GM18873 (cell line): Measurements from ENCODE around the gene ADM2.

ENCODE experiments used
- ATAC-seq: cut with Tn5 transposase; IDR thresholded peaks from one replicate; pipeline ENCODE4 v1.9.1; 2021; ENCODE audit warnings: mild to moderate bottlenecking, moderate library complexity, moderate number of reproducible peaks; ENCODE audit not compliant: unreplicated experiment, low FRiP score

Gene ADM2

DNA sequence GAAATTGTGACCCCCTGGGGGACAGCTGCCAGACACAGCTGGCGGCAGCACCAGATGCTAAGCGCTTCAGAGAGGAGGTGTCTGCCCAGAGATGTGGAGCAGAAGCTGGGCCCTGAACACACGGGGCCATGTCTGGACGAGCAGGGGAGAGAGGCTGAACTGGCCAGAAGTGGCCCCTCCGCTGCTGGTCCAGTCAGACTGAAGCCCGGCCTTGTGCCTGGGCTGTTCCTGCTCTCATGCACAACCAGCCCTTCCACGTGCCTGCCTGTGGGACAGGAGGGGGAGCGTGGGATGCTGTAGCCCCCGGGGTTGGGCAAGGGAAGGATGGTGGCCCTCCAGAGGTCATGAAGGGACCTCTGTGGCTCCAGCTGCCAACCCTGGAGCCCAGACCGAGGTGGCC, 1.8 kb downstream of the ADM2 start:
- ATAC-seq = no peak

DNA sequence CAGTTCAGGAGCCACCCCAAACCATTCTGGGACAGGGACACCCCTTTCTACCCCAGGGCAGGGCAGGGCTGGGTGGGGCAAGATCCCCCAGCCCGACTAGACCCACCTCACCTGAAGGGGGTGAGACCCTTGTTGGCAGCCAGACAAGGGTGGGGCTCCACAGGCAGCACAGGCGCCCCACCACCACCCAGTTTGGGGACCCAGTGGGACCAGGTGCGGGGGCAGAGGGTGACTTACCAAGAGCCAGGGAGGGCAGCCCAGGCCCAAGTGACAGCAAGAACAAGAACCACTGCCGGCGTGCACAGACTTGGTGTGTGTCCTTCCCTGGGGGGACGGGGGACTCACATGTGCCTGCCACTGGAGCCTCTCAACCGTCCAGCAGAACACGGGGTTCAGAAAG, 2.2 kb downstream of the ADM2 start:
- no peak for ATAC-seq

DNA sequence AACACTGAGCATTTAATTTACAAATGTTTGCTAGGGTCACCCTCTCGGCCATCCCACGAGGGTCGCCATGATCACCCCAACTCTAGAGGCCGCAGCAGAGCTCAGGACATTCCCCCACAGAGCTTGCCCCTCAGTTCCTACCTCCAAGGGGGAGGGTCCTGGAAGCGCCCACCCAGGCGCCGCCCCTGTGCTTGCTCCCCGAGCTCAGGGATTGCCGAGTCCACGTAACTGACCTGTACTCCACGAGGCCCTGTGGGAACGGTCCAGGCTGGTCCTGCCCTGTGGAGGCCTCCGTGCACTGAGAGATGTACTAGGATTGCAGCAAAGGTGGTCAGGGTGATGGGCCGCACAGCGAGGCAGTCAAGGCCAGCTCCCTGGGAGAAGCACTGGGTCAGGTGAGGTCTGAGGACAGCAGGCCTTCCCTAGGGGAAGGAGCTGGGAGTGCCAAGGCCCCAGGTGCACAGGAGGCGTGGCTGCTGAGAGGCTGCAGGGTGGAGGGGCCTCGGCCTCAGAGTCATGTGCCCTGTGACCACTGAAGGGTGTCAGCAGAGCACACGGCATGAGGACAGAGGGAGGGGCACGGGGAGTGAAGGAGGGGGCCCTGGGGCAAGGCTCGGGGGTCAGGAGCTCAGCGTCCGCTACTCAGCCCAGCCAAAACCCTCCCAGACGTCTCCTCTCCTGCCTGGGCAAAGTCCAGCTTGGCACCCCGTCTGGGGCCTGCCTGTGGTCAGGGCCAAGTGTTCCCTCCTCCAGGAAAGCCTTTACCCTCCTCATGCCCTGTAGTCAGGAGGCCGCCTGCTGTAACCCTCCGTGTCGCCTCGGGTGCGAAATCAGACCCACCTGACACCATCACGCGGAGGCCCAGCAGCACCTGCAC, 2.9 kb downstream of the ADM2 start:
- no peak for ATAC-seq

DNA sequence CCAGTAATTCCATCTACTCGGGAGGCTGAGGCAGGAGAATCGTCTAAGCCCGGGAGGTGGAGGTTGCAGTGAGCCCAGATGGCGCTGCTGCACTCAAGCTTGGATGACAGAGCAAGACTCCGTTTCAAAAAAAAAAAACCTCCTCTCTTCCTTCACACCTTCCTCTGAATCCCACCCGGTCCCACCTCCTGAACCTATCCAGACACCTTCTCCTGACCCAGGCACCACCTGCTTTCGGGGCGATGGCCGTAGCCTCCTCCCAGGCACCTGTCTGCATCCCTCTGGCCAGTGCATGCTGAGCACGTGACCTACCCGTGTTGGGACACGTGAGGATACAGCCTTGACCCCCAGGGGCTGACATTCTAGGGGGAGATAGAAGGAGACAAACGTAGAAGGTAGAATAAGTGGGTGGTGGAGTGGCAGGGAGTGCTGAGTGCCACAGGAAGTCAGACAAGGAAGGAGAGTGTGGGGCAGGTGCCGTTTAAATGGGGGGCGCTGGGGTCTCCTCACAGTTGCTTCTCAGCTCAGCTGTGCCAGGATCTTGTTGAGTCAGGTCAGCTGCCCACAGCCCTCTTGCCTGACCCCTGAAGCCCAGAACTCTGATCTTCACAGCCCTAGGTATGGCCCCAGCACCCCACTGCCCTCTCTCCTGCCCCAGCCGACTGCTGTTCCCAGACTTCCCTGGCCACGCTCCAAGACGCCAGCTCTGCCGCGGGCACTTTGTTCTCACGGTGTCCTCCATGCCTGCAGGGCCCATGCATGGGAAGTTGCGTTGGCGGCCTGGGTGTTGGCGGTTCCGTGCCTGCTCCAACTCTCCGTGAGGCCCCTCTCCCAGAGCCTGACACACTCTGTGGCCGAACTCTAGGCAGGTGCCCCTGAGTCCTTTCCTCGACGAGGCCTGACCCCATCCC, 4.1 kb downstream of the ADM2 start:
- ATAC-seq = no peak

DNA sequence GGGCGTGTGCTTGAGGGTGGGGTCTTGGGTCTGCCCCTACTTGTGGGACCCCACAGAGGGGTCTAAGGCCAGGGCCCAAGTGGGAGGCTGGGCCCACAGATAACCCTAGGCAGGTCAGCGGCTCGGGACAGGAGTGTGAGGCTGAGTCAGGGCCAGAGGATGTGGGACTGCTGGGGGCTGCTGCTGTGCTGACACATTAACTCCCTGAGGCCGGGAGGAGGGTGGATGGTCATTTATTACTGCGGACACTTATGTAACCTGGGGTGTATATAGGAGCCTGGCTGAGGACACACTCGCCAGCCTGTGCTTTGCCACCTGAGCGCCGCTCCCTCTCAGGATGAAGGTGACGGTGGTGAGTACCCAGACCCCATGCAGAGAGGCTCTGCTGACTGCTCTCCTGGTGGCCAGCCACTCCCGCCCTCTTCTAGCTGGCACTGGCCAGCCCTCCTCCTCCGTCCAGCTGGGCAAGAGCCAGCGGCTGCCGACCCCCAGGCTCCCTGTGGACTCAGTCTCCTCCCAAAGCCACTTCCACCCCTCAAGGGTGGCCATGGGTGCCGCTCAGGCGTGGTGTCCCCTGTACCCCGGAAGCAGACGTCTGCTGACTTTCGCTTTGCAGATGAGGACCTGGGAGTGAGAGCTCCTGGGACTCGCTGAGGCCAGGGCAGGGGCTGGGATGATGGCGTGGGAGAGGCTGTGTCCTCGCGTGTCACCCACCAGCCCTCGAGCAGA, 5.4 kb downstream of the ADM2 start, which contains the start of gene MIOX:
MIOX (plus strand) TSS at position 299 of the 729 bp plus-strand sequence; CDS start at position 338, 39 bp downstream.
- ATAC-seq = no peak

DNA sequence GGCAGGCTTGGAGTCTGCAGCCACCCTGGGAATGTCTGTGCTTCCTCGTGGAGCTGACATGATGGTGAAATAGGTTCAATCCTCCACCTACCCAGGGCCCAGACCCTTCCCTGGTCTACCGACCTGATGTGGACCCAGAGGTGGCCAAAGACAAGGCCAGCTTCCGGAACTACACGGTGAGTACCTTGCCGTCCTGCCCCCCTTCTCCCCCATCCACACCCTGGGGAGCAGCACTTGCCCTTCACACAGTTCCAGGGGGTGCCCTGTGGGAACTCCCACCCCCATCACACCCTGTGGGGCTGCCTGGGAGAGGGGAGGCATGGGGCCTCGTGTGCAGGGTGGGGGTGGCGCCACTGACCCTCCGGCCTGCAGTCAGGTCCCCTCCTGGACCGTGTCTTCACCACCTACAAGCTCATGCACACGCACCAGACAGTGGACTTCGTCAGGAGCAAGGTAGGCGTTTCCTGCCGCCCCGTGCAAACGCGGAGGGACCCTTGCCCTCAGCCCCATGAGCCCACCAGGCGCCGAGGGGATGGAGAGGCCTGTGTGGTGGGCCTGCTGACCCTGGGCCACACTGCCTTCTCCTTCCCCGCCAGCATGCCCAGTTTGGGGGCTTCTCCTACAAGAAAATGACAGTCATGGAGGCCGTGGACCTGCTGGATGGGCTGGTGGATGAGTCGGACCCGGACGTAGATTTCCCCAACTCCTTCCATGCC, 6.1 kb downstream of the ADM2 start:
- ATAC-seq = no peak

DNA sequence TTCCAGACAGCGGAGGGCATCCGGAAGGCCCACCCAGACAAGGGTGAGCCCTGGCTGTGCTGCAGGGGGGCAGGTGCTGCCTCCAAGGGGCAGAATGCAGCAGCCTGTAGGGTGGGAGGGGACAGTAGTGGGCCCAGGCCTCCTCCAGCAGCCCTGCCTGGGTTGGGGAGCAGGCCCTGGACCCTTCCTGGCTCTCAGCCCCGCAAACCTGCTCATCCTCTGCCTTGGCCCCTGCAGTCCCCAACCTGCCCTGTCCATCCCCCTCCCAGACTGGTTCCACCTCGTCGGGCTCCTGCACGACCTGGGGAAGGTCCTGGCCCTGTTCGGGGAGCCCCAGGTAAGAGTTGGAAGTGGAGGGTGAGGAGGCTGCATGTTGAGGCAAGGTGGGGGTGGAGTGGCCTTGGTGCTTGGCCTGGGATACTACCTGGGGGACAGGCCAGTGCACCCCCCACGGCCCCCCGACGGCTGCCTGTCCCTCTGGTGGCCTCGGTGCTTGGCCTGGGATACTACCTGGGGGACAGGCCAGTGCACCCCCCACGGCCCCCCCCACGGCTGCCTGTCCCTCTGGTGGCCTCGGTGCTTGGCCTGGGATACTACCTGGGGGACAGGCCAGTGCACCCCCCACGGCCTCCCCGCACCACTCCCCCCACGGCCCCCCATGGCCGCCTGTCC, 6.8 kb downstream of the ADM2 start:
- no peak for ATAC-seq

DNA sequence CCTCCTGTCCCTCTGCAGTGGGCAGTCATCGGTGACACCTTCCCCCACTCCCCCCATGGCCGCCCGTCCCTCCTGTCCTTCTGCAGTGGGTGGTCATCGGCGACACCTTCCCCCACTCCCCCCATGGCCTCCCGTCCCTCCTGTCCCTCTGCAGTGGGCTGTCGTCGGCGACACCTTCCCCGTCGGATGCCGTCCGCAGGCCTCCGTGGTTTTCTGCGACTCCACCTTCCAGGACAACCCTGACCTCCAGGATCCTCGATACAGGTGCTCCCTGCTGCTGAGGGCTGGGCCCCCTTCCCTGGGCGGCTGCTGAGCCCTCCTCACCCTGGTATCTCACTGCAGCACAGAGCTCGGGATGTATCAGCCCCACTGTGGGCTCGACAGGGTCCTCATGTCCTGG, 7.5 kb downstream of the ADM2 start:
- ATAC-seq = no peak

DNA sequence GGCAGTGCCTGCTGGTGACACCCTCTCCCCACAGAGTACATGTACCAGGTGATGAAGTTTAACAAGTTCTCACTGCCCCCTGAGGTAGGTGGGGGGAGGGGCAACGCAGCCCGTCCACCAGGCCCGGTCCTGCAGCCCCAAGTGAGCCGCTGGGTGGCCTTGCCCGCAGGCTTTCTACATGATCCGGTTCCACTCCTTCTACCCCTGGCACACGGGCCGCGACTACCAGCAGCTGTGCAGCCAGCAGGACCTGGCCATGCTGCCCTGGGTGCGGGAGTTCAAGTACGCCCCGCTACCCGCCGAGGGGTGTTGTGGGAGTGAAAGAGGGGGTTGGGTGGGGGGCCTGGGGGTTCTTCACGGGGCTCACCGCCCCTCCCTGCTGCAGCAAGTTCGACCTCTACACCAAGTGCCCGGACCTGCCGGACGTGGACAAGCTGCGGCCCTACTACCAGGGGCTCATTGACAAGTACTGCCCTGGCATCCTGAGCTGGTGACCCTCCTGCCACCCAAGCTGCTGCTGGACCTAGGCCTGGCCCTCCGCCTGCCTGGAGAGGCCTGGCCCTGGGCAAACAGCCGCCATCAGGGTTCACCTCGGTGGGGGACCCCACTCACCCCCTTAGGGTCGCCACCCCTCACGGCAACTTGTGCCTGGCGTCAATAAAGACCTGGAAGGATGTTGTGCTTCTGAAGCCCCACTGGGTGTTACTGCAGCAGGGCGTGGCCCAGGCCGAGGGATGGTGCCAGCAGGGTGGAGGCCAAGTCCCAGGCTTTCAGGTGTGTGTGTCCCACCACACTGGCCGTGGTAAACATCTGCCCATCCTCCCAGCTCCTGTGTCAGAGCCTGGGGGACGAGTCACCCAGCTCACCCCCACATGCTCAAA, 8.3 kb downstream of the ADM2 start:
- no peak for ATAC-seq

DNA sequence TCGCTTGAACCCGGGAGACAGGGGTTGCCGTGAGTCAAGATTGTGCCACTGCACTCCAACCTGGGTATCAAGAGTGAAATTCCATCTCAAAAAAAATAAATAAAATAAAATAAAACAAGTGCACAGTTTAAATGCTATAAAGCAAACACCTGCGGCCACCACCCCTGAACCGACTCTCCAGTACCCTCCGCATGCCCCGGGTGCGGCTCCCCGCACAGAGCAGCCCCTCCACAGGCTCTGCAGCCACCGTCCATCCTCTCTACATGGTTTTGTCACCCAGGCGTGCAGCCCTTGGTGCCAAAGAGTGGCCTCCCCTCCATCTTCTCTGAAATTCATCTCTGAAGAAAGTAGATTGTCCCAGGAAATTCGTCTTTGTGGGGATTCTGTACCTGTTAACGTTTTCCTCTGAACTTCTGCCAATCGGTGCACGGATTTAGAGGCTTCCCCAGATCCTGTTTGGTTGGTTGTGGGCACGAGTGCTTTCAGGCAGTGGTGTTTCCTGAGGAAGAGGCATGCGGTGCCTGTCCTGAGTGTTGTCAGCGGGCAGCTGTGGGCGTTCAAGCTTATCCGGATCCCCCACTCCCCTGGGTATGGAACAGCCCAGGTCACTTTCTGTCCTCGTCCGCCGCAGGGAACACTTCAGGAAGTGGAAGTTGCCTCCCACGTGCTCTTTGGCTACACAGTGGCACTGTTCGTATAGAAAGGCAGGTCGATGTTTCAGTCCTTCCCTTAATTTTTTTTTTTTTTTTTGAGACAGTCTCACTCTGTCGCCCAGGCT, 9.4 kb downstream of the ADM2 start:
- ATAC-seq = no peak

DNA sequence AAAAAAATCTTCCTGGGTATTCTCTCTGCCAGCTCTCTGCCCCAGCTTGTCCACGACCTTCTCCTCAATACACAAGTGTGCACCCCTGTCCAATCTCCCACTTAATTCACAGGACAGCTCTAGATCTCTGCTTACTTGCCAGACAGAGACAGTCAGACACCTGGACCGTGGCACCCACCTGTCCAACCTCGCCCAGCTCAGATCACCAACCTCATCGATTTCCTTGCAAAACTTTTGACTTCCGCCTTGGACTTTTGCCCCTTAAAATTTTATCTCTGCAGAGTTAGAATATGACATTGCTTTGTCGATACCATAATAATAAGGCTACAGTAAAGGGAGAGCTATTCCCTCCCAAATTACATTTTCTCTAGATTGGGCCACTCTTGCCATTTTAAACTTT, 15.8 kb downstream of the ADM2 start:
- no peak for ATAC-seq

DNA sequence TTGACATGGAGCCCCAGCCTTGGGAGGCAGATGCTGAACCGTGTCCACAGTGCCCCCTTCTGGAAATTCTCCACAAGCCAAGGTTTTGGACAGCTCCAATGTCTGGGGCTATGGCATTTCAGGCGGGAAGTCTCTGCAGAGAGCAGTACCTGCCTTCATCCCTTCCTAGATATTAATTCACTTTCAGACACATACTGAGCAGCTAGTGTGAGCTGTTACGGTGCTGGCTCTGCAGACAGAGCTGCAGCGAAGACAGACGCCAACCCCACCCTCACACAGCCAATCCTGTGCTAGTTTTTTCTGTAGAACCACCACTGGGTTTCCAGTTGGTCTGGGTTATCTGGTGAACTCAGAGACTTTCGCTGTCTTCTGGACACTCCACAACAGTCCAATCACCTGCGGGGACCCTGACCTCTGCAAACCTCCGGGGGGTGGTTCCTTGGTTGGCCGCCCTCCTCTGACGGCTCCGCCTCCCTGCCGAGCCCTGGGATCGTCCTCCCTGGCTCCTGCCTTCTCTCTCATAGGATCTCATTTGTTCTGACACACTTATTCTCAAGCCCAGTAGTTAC, 17.1 kb downstream of the ADM2 start:
- ATAC-seq = no peak

DNA sequence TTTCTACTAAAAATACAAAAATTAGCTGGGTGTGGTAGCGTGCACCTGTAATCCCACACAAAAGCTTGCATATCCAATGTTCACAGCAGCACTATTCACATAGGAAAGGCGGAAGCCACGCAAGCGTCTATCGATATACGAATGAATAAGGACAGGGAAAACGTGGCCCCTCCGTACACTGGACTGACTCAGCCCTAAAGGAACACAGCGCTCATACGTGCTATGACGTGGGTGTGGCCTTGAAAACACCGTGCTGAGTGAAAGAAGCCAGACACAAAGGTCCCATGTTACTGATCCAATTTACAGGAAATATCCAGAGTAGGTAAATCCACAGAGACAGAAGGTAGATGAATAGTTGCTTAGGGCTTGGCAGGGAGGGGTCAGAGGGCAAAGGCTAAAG, 19.1 kb downstream of the ADM2 start:
- ATAC-seq = no peak

DNA sequence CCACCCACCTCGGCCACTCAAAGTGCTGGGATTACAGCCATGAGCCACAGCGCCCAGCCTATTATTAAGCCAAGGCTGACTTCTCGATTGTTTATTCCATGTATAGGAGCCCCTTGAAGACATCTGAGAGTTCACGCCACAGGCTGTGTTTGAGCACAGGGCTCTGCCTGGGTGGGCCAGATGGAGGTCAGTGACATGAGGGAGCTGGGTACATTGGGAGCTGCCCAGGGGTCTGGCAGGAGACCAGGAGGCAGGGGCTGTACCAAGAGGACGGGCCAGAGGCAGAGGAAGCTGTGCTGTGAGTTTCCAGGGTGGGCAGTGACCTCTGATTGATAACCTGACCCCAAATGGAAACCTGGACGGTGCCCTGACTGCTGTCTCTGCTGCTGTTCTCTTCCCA, 20.8 kb downstream of the ADM2 start:
- ATAC-seq = no peak

DNA sequence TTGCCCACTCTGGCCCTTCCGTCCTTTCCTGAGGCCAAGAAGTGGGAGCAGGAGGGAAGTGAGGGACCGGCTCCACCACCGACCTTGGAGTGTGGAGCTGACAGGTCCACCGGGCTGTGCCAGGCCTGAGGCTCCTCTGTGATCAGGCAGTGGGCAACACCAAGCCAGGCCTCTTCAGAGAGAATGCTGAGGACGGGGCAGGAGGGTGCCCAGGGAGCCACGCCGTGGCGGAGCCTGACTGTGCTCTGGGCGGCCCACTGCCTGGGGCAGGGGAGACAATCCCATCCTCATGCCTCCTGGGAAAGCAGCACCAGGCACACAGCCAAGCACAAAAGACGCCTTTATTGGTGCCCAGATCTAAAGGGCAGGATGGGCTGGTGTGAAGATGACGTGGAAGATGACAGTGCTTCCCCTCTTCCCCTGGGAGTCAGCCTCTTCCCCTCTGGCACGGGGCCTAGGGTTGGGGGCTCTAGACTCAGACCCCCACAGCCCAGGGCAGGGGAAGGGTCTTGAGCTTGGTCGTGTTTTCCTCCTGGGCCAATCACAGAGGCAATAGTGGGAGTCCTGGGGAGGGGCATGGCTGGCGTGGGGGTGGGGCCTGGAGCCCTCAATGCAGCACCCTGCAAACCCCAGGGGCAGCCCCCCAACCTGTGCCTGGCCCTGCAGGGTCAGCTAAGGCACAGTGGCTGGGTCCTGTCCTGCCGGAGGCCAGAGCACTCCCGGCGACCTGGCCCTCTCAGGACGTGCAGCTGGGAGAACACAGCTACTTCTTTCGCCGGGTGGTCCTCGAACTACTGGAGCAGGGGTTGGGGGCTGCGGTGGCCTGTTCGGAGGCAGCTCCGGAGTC, 21.5 kb downstream of the ADM2 start:
- no peak for ATAC-seq

DNA sequence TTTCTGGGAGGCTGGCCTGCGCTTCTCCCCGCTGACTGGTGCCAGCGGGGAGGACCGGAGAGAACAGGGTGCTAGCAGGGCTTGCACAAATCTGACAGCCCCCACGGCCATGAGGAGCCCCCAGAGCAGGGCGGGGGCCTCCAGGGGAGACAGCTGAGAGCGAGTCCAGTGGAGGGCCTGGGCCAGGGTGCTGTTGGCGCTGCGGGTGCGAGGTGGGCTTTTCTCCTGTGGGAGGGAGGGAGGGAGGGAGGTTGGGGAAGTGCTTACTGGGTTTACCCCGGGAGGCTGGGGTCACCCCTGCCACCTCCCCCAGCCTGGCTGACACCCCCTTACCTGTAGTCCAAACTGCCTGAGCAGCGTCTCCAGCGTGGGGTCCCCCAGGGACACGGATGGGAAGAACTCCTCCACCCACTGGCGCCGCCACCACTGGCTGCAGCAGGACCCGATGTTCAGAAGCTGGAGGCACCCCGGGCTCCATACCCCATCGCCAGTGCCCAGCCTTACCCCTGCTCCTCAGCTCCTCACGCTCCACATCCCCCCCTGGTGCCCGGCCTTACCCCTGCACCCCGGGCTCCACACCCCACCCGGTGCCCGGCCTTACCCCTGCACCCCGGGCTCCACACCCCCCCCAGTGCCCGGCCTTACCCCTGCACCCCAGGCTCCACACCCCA, 22.3 kb downstream of the ADM2 start:
- no peak for ATAC-seq
